Vagina (tissue), 1 donor: Measurements from ENCODE around the gene B4GALNT4. TPM values are rescaled to one million over a fixed set of nuclear protein-coding genes. Genes with fewer than 3 reads are reported as not detected.

Experiments used
- total RNA-seq: library from RNA; depleted of rRNA; stranded (reverse); fragments of >200 nt; gene quantifications from one replicate; pipeline ENCODE4 v1.2.3, GENCODE V29; 2016

B4GALNT4 gene
- total RNA-seq, 1 donor from 2014 or later, result 15.5 TPM

Other genes with a start within 250 kb of the B4GALNT4 start
- not detected for gene SCGB1C1, start 176.4 kb upstream of the B4GALNT4 start, total RNA-seq
- 26.5 TPM for gene BET1L, start 162.1 kb upstream of the B4GALNT4 start, total RNA-seq
- gene RIC8A, start 161.8 kb upstream of the B4GALNT4 start, total RNA-seq, result 90.1 TPM
- gene SIRT3, start 133.2 kb upstream of the B4GALNT4 start, total RNA-seq, result 5.6 TPM
- gene PSMD13, start 132.5 kb upstream of the B4GALNT4 start, total RNA-seq, result 71.9 TPM
- 0.49 TPM for gene NLRP6, start 91.1 kb upstream of the B4GALNT4 start, total RNA-seq
- 46.7 TPM for gene PGGHG, start 80.4 kb upstream of the B4GALNT4 start, total RNA-seq
- not detected for gene IFITM5, start 70.0 kb upstream of the B4GALNT4 start, total RNA-seq
- 780 TPM for gene IFITM2, start 61.7 kb upstream of the B4GALNT4 start, total RNA-seq
- 379 TPM for gene IFITM1, start 55.5 kb upstream of the B4GALNT4 start, total RNA-seq
- 908 TPM for gene IFITM3, start 48.6 kb upstream of the B4GALNT4 start, total RNA-seq
- gene PKP3, start 24.7 kb downstream of the B4GALNT4 start, total RNA-seq, result 117 TPM
- gene SIGIRR, start 45.5 kb downstream of the B4GALNT4 start, total RNA-seq, result 48.1 TPM
- 12.0 TPM for gene ANO9, start 72.5 kb downstream of the B4GALNT4 start, total RNA-seq
- 36.1 TPM for gene PTDSS2, start 80.8 kb downstream of the B4GALNT4 start, total RNA-seq
- 252 TPM for gene RNH1, start 137.7 kb downstream of the B4GALNT4 start, total RNA-seq
- 53.5 TPM for gene HRAS, start 166.1 kb downstream of the B4GALNT4 start, total RNA-seq
- 0.49 TPM for gene LRRC56, start 168.0 kb downstream of the B4GALNT4 start, total RNA-seq
- gene LMNTD2, start 191.2 kb downstream of the B4GALNT4 start, total RNA-seq, result 1.7 TPM
- 14.7 TPM for gene RASSF7, start 191.5 kb downstream of the B4GALNT4 start, total RNA-seq
- 26.0 TPM for gene PHRF1, start 207.0 kb downstream of the B4GALNT4 start, total RNA-seq
- 18.9 TPM for gene IRF7, start 246.5 kb downstream of the B4GALNT4 start, total RNA-seq